Ascending aorta (tissue), 2 donors: ENCODE measurements around the gene ADAMTS2. TPM values are rescaled to one million over a fixed set of nuclear protein-coding genes. Genes with fewer than 3 reads are reported as not detected.
A peak's percentile ranks its signal among the peaks of the same experiment; 100 is the strongest.

Experiments used
- DNase-seq, 2 donors: peaks; one replicate each; pipeline ENCODE4 v3.0.0-alpha.2; 2019; ENCODE audit warnings: low spot score in 2 of 2
- H3K27ac ChIP-seq, 2 donors: fragments of 200-600 bp; sonication (generic); one replicate each; pipeline ENCODE4 v1.5.1; 2016 to 2017; ENCODE audit warnings: mild to moderate bottlenecking in 1 of 2
- H3K27me3 ChIP-seq: fragments of 200-600 bp; sonication (generic); one replicate; pipeline ENCODE4 v1.5.1; 2017
- H3K36me3 ChIP-seq, 2 donors: fragments of 200-600 bp; sonication (generic); one replicate each; pipeline ENCODE4 v1.5.1; 2016
- H3K4me1 ChIP-seq, 2 donors: fragments of 200-600 bp; sonication (generic); one replicate each; pipeline ENCODE4 v1.5.1; 2016 to 2017; ENCODE audit warnings: mild to moderate bottlenecking in 1 of 2
- H3K4me3 ChIP-seq, 2 donors: fragments of 200-600 bp; sonication (generic); one replicate each; pipeline ENCODE4 v1.5.1; 2016 to 2017; ENCODE audit warnings: mild to moderate bottlenecking in 1 of 2
- H3K9me3 ChIP-seq, 2 donors: fragments of 200-600 bp; sonication (generic); one replicate each; pipeline ENCODE4 v1.5.1; 2016
- CTCF ChIP-seq, 3 experiments: fragments of 200-600 bp in 2 of 3; fragments of 450-650 bp in 1 of 3; sonication (generic) in 2 of 3; IDR thresholded peaks; one replicate each; pipeline ENCODE4 v1.5.1; 2016 to 2019; ENCODE audit warnings: antibody characterized with exemption in 3 of 3, mild to moderate bottlenecking in 1 of 3, moderate library complexity in 1 of 3
- intact Hi-C: fragments of 100-400 bp; cut with DNase I; formaldehyde crosslinking; loops from one replicate; pipeline ENCODE4 v1.15.1; 2023
- total RNA-seq: library from RNA; depleted of rRNA; stranded (reverse); fragments of >200 nt; gene quantifications from one replicate; pipeline ENCODE4 v1.1.0, GENCODE V29; 2016

The ADAMTS2 gene
- total RNA-seq, 1 donor from 2014 or later, result 51.0 TPM

GRCh38 chr5:179125789-179126505 is 219.3 kb downstream of the ADAMTS2 start:
- Histone ChIP-seq H3K27me3 (no peaks in the 10 kb centered on the region), H3K4me1 (no peaks in the 10 kb centered on the region), H3K4me3 (no peak overlapping the region), H3K9me3 (peaks cover 3 to 5% of the 10 kb centered on the region in 2 donors), H3K36me3 (peaks cover 5 to 27% of the 10 kb centered on the region in 2 donors), H3K27ac (no peak overlapping the region)
- no peak for TF ChIP-seq CTCF (IDR thresholded peaks at IDR 0.05)
- peak in 1 of 2 donors; percentile 56 for DNase-seq
- intact Hi-C loops, result no loop called here

GRCh38 chr5:179124853-179125788 is 220.1 kb downstream of the ADAMTS2 start:
- peaks cover 5 to 26% of the 10 kb centered on the region in 2 donors for H3K36me3 ChIP-seq
- peak in 1 of 2 donors; percentile 51 for DNase-seq

GRCh38 chr5:179124273-179124852 is 220.9 kb downstream of the ADAMTS2 start:
- no peak for TF ChIP-seq CTCF (IDR thresholded peaks at IDR 0.05)
- peak in 1 of 2 donors; percentile 37 for DNase-seq

More at GRCh38 chr5:179124853-179125788, 220.1 kb downstream of the ADAMTS2 start:
- intact Hi-C loops, result no loop called here
- Histone ChIP-seq H3K4me1 (no peaks in the 10 kb centered on the region), H3K4me3 (no peak overlapping the region), H3K9me3 (peaks cover 3 to 5% of the 10 kb centered on the region in 2 donors), H3K27me3 (no peaks in the 10 kb centered on the region), H3K27ac (no peak overlapping the region)
- TF ChIP-seq CTCF (IDR thresholded peaks at IDR 0.05), result no peak

GRCh38 chr5:179123491-179124272 is 221.6 kb downstream of the ADAMTS2 start:
- H3K27me3 ChIP-seq, result no peaks in the 10 kb centered on the region
- intact Hi-C loops, result no loop called here
- no peak overlapping the region for H3K27ac ChIP-seq
- H3K4me3 ChIP-seq, result no peak overlapping the region
- H3K4me1 ChIP-seq, result no peaks in the 10 kb centered on the region
- H3K36me3 ChIP-seq, result peaks cover 0 to 18% of the 10 kb centered on the region in 2 donors
- H3K9me3 ChIP-seq, result peaks cover 5 to 10% of the 10 kb centered on the region in 2 donors
- DNase-seq, result peak in 1 of 2 donors; percentile 55
- no peak for TF ChIP-seq CTCF (IDR thresholded peaks at IDR 0.05)

More at GRCh38 chr5:179124273-179124852, 220.9 kb downstream of the ADAMTS2 start:
- Histone ChIP-seq H3K4me3 (no peak overlapping the region), H3K27ac (no peak overlapping the region), H3K27me3 (no peaks in the 10 kb centered on the region), H3K9me3 (peaks cover 4 to 5% of the 10 kb centered on the region in 2 donors), H3K36me3 (peaks cover under 1 to 19% of the 10 kb centered on the region in 2 donors), H3K4me1 (no peaks in the 10 kb centered on the region)
- intact Hi-C loops, result no loop called here

GRCh38 chr5:179123109-179123426 is 222.2 kb downstream of the ADAMTS2 start:
- DNase-seq, result peak in 1 of 2 donors; percentile 44
- Histone ChIP-seq H3K9me3 (peaks cover 5 to 11% of the 10 kb centered on the region in 2 donors), H3K4me1 (no peaks in the 10 kb centered on the region), H3K27ac (no peak overlapping the region), H3K4me3 (no peak overlapping the region), H3K27me3 (no peaks in the 10 kb centered on the region), H3K36me3 (peaks cover 0 to 18% of the 10 kb centered on the region in 2 donors)
- intact Hi-C loops, result no loop called here
- no peak for TF ChIP-seq CTCF (IDR thresholded peaks at IDR 0.05)
